Testis (tissue), 3 donors: ENCODE data around the gene SEL1L3. TPM values are rescaled to one million over a fixed set of nuclear protein-coding genes. Genes with fewer than 3 reads are reported as not detected.

Experiments used
- DNase-seq: peaks from one replicate; pipeline ENCODE4 v3.0.0-alpha.2; 2019
- H3K27ac ChIP-seq, 2 donors: fragments of 200-600 bp; sonication (generic); one replicate each; pipeline ENCODE4 v1.5.1; 2019
- H3K27me3 ChIP-seq: fragments of 200-600 bp; sonication (generic); one replicate; pipeline ENCODE4 v1.5.1; 2019
- H3K36me3 ChIP-seq: fragments of 200-600 bp; sonication (generic); one replicate; pipeline ENCODE4 v1.5.1; 2017; ENCODE audit warnings: low read depth; ENCODE audit errors: missing control alignments
- H3K4me1 ChIP-seq: fragments of 200-600 bp; sonication (generic); one replicate; pipeline ENCODE4 v1.5.1; 2019
- H3K4me3 ChIP-seq, 2 donors: fragments of 200-600 bp; sonication (generic); one replicate each; pipeline ENCODE4 v1.5.1; 2017 to 2019
- H3K9me3 ChIP-seq: fragments of 200-600 bp; sonication (generic); one replicate; pipeline ENCODE4 v1.5.1; 2017
- CTCF ChIP-seq, 3 experiments: fragments of 450-650 bp in 2 of 3; fragments of 200-600 bp in 1 of 3; sonication (generic) in 1 of 3; IDR thresholded peaks; one replicate each; pipeline ENCODE4 v1.5.1; 2016 to 2019; ENCODE audit warnings: antibody characterized with exemption in 3 of 3, mild to moderate bottlenecking in 2 of 3, moderate library complexity in 1 of 3
- POLR2A ChIP-seq: fragments of 450-650 bp; IDR thresholded peaks from one replicate; pipeline ENCODE4 v1.6.1; 2017; ENCODE audit warnings: antibody characterized with exemption, mild to moderate bottlenecking, moderate library complexity
- WGBS, 2 donors: methylation state at CpG; one replicate each; pipeline ENCODE4 v1.1.5; 2018; 5-methylcytosine and 5-hydroxymethylcytosine counted together
- intact Hi-C: fragments of 100-400 bp; cut with DNase I; formaldehyde crosslinking; loops from one replicate; pipeline ENCODE4 v1.15.1; 2023; ENCODE audit warnings: low total_unique reads
- polyA plus RNA-seq: library from polyadenylated mRNA; stranded (reverse); fragments of 350-450 nt; fragmentation: Illumina TruSeq; extraction: RNeasy Lipid Tissue Mini Kit (QIAGEN cat#74804); gene quantifications from one replicate; pipeline ENCODE4 v1.2.3, GENCODE V29; 2014; ENCODE audit warnings: low read depth, low replicate concordance; ENCODE audit not compliant: insufficient read depth
- total RNA-seq, 2 donors: library from RNA; depleted of rRNA; stranded (reverse); fragments of >200 nt; gene quantifications; one replicate each; pipeline ENCODE4 v1.2.3, GENCODE V29; 2016

Gene SEL1L3
- total and polyA plus RNA-seq, 3 donors from 2014 or later = 5.0 to 15.6 (median 6.9) TPM

DNA sequence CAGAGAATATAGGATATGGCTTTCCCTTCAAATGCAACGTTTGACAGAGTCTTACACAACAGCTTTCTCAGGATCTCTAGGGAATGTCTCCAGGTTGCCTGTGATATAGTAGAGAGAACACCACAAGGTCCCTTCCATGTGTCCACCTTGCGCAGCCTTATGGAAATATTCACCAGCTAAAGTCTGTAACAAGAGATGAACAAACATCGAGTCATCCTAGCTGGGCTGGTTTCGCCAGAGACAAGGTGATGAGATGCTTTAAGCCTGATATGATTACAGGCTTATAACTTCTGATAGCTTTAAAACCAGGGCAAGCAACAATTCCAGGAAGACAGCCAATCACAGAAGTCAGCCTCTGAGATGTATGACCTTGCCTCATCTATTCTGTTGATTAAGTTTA lies 83.8 kb downstream of the SEL1L3 start:
- no peak for DNase-seq
- no peaks in the 10 kb centered on the region for H3K9me3 ChIP-seq
- H3K4me1 ChIP-seq = no peaks in the 10 kb centered on the region
- no peaks in the 10 kb centered on the region for H3K36me3 ChIP-seq
- H3K4me3 ChIP-seq = no peak overlapping the region
- H3K27ac ChIP-seq = no peak overlapping the region
- no peaks in the 10 kb centered on the region for H3K27me3 ChIP-seq
- 89 to 94% methylated on average over 4 of the region's 4 CpGs for WGBS, 2 donors
- intact Hi-C loops = no loop called here
- no peak for TF ChIP-seq POLR2A
- no peak for TF ChIP-seq CTCF (IDR thresholded peaks at IDR 0.05)

- H3K4me3 ChIP-seq = no peak overlapping the region
- DNase-seq = no peak
- no peaks in the 10 kb centered on the region for H3K27me3 ChIP-seq
- no peak overlapping the region for H3K27ac ChIP-seq
- TF ChIP-seq CTCF (IDR thresholded peaks at IDR 0.05) (no peak), POLR2A (no peak)
- H3K36me3 ChIP-seq = no peaks in the 10 kb centered on the region
- H3K4me1 ChIP-seq = no peaks in the 10 kb centered on the region
- no peaks in the 10 kb centered on the region for H3K9me3 ChIP-seq
- intact Hi-C loops = no loop called here
These were observed 86.0 kb downstream of the SEL1L3 start for GRCh38 chr4:25776795-25777194.

- Histone ChIP-seq H3K27me3 (no peaks in the 10 kb centered on the region), H3K36me3 (no peaks in the 10 kb centered on the region), H3K4me3 (no peak overlapping the region), H3K9me3 (no peaks in the 10 kb centered on the region), H3K4me1 (no peaks in the 10 kb centered on the region), H3K27ac (no peak overlapping the region)
- intact Hi-C loops = no loop called here
- DNase-seq = no peak
- TF ChIP-seq CTCF (IDR thresholded peaks at IDR 0.05) = no peak
- no peak for TF ChIP-seq POLR2A
- 90 to 96% methylated on average over 2 of the region's 2 CpGs for WGBS, 2 donors
These were observed 87.6 kb downstream of the SEL1L3 start for GRCh38 chr4:25775166-25775565.

GRCh38 chr4:25773358-25773757 lies 89.4 kb downstream of the SEL1L3 start:
- WGBS, 2 donors = 92 to 95% methylated on average over 4 of the region's 4 CpGs

More at GRCh38 chr4:25773358-25773757, 89.4 kb downstream of the SEL1L3 start:
- Histone ChIP-seq H3K36me3 (no peaks in the 10 kb centered on the region), H3K4me3 (no peak overlapping the region), H3K27me3 (no peaks in the 10 kb centered on the region), H3K9me3 (no peaks in the 10 kb centered on the region), H3K4me1 (no peaks in the 10 kb centered on the region), H3K27ac (no peak overlapping the region)
- no peak for DNase-seq
- intact Hi-C loops = no loop called here
- TF ChIP-seq POLR2A = no peak
- no peak for TF ChIP-seq CTCF (IDR thresholded peaks at IDR 0.05)
